Measurements from ENCODE around the gene KASH5.
A peak's percentile ranks its signal among the peaks of the same experiment; 100 is the strongest.
"Not testable (repeated sequence)": the region's sequence is repeated elsewhere in the genome, so short reads cannot be mapped to it uniquely, and the experiment has no call there.

KASH5 gene

GRCh38 chr19:49362048-49362928, 25.8 kb upstream of the KASH5 start, which contains the start of gene TEAD2:
TEAD2 (minus strand) TSS chr19:49362416; CDS start chr19:49360075, 2,341 bp downstream.
- DNase-seq: peak; percentile 8

- no peak for DNase-seq
Measured at GRCh38 chr19:49362929-49363267, 25.2 kb upstream of the KASH5 start.

GRCh38 chr19:49363268-49364082, 24.6 kb upstream of the KASH5 start, which contains the start of gene DKKL1:
DKKL1 (plus strand) TSS chr19:49363877; CDS start chr19:49363999, 122 bp downstream.
- peak; percentile 94 for DNase-seq

GRCh38 chr19:49364083-49364737, 23.8 kb upstream of the KASH5 start:
- DNase-seq: no peak

GRCh38 chr19:49366110-49366509, 21.9 kb upstream of the KASH5 start:
- DNase-seq: no peak

- no peak for DNase-seq
Measured at GRCh38 chr19:49368711-49369358, 19.2 kb upstream of the KASH5 start.

GRCh38 chr19:49371184-49371583, 16.9 kb upstream of the KASH5 start:
- DNase-seq: no peak

- DNase-seq: not testable (repeated sequence)
Measured at GRCh38 chr19:49373174-49373573, 14.9 kb upstream of the KASH5 start.

- DNase-seq: no peak
Measured at GRCh38 chr19:49374665-49375434, 13.2 kb upstream of the KASH5 start.

- DNase-seq: no peak
Measured at GRCh38 chr19:49378512-49378911, 9.5 kb upstream of the KASH5 start.

- DNase-seq: no peak
Measured at GRCh38 chr19:49380391-49380790, 7.7 kb upstream of the KASH5 start.

GRCh38 chr19:49382639-49383038, 5.4 kb upstream of the KASH5 start:
- no peak for DNase-seq

- no peak for DNase-seq
Measured at GRCh38 chr19:49383599-49383998, 4.5 kb upstream of the KASH5 start.

- DNase-seq: no peak
Measured at GRCh38 chr19:49389406-49389805, 1.4 kb downstream of the KASH5 start.

GRCh38 chr19:49390131-49390928, 2.3 kb downstream of the KASH5 start:
- no peak for DNase-seq

- no peak for DNase-seq
Measured at GRCh38 chr19:49390929-49391359, 2.9 kb downstream of the KASH5 start.

GRCh38 chr19:49391581-49392399, 3.7 kb downstream of the KASH5 start:
- DNase-seq: peak; percentile 35

- DNase-seq: no peak
Measured at GRCh38 chr19:49393881-49394280, 5.8 kb downstream of the KASH5 start.

GRCh38 chr19:49395581-49396407, 7.7 kb downstream of the KASH5 start:
- no peak for DNase-seq
